Hair follicle dermal papilla cell (primary cell): ENCODE measurements around the gene SYT1. TPM values are rescaled to one million over a fixed set of nuclear protein-coding genes. Genes with fewer than 3 reads are reported as not detected.

Source experiments
- small RNA-seq: library from RNA; depleted of rRNA; stranded (forward); fragments of <200 nt; gene quantifications from one replicate; pipeline ENCODE3, GENCODE V24; 2012
- total RNA-seq: library from RNA; depleted of rRNA; stranded (reverse); fragments of >200 nt; gene quantifications from 2 replicates; pipeline ENCODE4 v1.2.3, GENCODE V29; 2012

The SYT1 gene
- 0.85 and 2.1 TPM in 2 replicates for total RNA-seq

DNA sequence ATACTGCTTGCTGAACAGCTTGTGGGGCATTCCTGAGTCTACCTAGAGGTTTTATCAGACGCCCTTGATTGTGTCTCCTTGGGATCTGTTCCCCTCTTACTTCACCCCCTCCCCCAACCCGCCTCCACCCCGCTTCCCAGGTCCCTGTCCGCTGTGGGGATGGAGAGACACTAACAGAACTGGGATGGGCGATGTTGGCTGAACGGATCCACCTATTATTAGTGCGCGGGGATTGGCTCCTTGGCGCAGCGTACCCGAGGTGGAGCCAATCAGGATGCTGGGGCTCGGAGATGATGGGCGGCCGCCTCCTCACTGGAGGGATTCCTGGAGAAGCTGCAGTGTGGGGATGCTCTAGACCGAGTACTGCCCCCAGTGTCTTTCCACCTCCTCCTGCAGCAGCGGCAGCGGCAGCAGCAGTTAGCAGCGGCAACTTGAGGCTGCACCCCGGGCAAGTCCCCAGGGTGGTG, at the start of gene SYT1:
TSS of gene SYT1 (plus strand) at position 372 of the 467 bp plus-strand sequence.

Small RNA genes within 50 kb of the gene (small RNA-seq; reads per million reads assigned to genes)
- not detected for gene MIR1252
